GM23338 (cell line): Measurements from ENCODE around the gene TAF7.
"Not testable (repeated sequence)": the region's sequence is repeated elsewhere in the genome, so short reads cannot be mapped to it uniquely, and the experiment has no call there.

ENCODE experiments used
- TF ChIP-seq, protein P1 (sequence below), 2 experiments: fragments of 200-600 bp in 1 of 2; sonication (generic) in 1 of 2; conservative IDR thresholded peaks; 2 replicates each; pipeline versions ENCODE4 v1.5.1 to v1.6.1; 2016 to 2017; ENCODE audit warnings: antibody characterized with exemption in 2 of 2, low read depth in 2 of 2, mild to moderate bottlenecking in 2 of 2, moderate library complexity in 1 of 2
- TF ChIP-seq, protein P2 (sequence below): IDR thresholded peaks from one replicate; pipeline ENCODE4 v1.6.1; 2018; ENCODE audit warnings: antibody characterized with exemption; ENCODE audit not compliant: unreplicated experiment

- TF ChIP-seq, protein P1, sequence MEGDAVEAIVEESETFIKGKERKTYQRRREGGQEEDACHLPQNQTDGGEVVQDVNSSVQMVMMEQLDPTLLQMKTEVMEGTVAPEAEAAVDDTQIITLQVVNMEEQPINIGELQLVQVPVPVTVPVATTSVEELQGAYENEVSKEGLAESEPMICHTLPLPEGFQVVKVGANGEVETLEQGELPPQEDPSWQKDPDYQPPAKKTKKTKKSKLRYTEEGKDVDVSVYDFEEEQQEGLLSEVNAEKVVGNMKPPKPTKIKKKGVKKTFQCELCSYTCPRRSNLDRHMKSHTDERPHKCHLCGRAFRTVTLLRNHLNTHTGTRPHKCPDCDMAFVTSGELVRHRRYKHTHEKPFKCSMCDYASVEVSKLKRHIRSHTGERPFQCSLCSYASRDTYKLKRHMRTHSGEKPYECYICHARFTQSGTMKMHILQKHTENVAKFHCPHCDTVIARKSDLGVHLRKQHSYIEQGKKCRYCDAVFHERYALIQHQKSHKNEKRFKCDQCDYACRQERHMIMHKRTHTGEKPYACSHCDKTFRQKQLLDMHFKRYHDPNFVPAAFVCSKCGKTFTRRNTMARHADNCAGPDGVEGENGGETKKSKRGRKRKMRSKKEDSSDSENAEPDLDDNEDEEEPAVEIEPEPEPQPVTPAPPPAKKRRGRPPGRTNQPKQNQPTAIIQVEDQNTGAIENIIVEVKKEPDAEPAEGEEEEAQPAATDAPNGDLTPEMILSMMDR (conservative IDR thresholded peaks at IDR 0.05; ENCODE audit: low read depth in 2 of 2): not testable (repeated sequence)
- TF ChIP-seq, protein P2, sequence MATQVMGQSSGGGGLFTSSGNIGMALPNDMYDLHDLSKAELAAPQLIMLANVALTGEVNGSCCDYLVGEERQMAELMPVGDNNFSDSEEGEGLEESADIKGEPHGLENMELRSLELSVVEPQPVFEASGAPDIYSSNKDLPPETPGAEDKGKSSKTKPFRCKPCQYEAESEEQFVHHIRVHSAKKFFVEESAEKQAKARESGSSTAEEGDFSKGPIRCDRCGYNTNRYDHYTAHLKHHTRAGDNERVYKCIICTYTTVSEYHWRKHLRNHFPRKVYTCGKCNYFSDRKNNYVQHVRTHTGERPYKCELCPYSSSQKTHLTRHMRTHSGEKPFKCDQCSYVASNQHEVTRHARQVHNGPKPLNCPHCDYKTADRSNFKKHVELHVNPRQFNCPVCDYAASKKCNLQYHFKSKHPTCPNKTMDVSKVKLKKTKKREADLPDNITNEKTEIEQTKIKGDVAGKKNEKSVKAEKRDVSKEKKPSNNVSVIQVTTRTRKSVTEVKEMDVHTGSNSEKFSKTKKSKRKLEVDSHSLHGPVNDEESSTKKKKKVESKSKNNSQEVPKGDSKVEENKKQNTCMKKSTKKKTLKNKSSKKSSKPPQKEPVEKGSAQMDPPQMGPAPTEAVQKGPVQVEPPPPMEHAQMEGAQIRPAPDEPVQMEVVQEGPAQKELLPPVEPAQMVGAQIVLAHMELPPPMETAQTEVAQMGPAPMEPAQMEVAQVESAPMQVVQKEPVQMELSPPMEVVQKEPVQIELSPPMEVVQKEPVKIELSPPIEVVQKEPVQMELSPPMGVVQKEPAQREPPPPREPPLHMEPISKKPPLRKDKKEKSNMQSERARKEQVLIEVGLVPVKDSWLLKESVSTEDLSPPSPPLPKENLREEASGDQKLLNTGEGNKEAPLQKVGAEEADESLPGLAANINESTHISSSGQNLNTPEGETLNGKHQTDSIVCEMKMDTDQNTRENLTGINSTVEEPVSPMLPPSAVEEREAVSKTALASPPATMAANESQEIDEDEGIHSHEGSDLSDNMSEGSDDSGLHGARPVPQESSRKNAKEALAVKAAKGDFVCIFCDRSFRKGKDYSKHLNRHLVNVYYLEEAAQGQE: not testable (repeated sequence)
These were observed 25.4 kb upstream of the TAF7 start for GRCh38 chr5:141346017-141346416.
